ENCODE measurements around the gene BPHL.
"Not testable (repeated sequence)": the region's sequence is repeated elsewhere in the genome, so short reads cannot be mapped to it uniquely, and the experiment has no call there.

DNA sequence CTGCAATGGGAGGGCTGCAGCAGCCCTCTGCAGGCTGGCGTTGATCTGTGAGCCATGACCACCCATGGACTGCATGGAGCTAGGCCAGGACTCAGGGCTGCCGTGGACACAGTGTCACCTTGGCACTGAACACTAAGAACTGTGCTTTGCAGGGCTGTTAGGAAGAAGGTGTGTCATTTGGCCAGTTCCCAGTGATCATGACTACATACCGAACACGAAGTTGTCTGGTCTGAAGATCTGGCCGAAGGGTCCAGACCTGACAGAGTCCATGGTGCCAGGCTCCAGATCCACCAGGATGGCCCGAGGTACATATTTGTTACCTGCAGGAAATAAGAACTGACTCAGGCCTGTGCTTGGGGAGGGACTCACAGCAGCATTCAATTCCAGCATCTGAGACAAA lies 36.9 kb downstream of the BPHL start:
- TF ChIP-seq, protein P1, sequence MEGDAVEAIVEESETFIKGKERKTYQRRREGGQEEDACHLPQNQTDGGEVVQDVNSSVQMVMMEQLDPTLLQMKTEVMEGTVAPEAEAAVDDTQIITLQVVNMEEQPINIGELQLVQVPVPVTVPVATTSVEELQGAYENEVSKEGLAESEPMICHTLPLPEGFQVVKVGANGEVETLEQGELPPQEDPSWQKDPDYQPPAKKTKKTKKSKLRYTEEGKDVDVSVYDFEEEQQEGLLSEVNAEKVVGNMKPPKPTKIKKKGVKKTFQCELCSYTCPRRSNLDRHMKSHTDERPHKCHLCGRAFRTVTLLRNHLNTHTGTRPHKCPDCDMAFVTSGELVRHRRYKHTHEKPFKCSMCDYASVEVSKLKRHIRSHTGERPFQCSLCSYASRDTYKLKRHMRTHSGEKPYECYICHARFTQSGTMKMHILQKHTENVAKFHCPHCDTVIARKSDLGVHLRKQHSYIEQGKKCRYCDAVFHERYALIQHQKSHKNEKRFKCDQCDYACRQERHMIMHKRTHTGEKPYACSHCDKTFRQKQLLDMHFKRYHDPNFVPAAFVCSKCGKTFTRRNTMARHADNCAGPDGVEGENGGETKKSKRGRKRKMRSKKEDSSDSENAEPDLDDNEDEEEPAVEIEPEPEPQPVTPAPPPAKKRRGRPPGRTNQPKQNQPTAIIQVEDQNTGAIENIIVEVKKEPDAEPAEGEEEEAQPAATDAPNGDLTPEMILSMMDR (conservative IDR thresholded peaks at IDR 0.05; ENCODE audit: low read length) = not testable (repeated sequence)
- TF ChIP-seq EZH2phosphoT487 (IDR thresholded peaks at IDR 0.05; ENCODE audit: borderline replicate concordance, low read depth, low read length) = not testable (repeated sequence)
